H54 (cell line): ENCODE results near the gene FRAS1.
"Not testable (repeated sequence)": the region's sequence is repeated elsewhere in the genome, so short reads cannot be mapped to it uniquely, and the experiment has no call there.

ENCODE experiments used
- DNase-seq: peaks from one replicate; pipeline ENCODE4 v3.0.0; 2011; ENCODE audit warnings: low spot score, mixed read lengths; ENCODE audit not compliant: insufficient read length
- FAIRE-seq: peaks from 3 replicates; lab custom pipeline; 2011; peaks lifted over from hg19 to GRCh38; lab: Jason Lieb, UNC
- POLR2A ChIP-seq: IDR thresholded peaks from 2 replicates; pipeline ENCODE4 v1.6.1; 2011; ENCODE audit warnings: low read depth, mild to moderate bottlenecking, low read length

The FRAS1 gene

GRCh38 chr4:78069319-78069718 is 12.2 kb downstream of the FRAS1 start:
- no peak for FAIRE-seq
- no peak for TF ChIP-seq POLR2A
- no peak for DNase-seq

- TF ChIP-seq POLR2A, result no peak
- FAIRE-seq (no peak), DNase-seq (no peak)
Measured at GRCh38 chr4:78069859-78070258, 12.7 kb downstream of the FRAS1 start.

GRCh38 chr4:78070731-78071282 is 13.7 kb downstream of the FRAS1 start:
- no peak for FAIRE-seq
- TF ChIP-seq POLR2A, result no peak

GRCh38 chr4:78074759-78075158 is 17.6 kb downstream of the FRAS1 start:
- DNase-seq (no peak), FAIRE-seq (no peak)
- TF ChIP-seq POLR2A, result no peak

More at GRCh38 chr4:78070731-78071282, 13.7 kb downstream of the FRAS1 start:
- no peak for DNase-seq

- DNase-seq (no peak), FAIRE-seq (no peak)
- TF ChIP-seq POLR2A, result no peak
Measured at GRCh38 chr4:78075986-78076385, 18.9 kb downstream of the FRAS1 start.

DNA sequence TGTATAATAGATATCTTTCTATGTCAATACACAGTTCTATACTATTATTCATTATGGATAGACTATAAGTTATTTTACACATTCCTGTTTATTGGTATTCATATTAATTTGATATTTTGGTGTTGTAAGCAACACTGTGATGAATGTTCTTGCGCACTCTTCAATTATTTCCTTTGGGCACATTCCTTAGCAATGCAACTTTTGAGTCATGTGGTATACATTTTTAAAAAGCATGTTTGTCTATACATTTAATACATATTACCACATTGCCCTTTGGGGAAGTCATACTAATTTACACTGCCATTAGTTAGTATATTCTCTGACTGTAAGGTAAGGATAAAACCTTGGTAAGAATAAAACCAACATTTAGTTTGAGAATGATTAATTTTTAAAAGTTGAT is 21.0 kb downstream of the FRAS1 start:
- FAIRE-seq, result no peak
- no peak for DNase-seq
- TF ChIP-seq POLR2A, result no peak

DNA sequence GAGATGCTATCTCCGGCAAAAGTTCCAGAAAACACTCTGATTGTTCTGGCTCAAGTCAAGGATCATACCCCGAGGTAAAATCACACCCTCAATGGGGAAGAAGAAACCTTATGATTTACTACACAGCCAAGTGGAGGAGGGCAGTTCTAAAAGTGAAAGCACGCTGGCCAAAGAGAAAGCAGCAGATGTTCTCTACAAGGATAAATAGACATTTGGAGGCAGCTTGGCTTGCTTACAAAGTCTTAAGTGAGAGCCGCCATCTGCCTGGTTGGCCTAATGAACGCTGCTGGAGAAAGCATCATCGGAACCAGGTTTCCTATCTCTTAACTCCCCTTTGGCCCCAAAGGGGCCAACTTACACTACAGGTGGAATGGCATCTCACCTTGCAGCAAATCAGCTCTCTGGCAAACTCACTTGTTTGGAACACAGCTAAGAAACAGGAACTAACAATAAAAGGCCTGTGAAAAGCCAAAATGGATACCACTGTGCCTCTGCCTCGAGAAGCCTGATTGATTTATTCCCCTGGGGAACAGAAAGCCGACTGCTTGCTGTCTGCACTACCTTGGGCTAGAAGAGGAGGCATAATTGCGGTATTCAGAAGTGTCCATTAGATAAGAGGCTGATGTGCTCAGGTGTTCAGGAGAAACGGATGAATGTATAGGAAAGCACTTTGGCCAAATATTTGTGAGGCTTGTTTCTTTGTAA is 22.8 kb downstream of the FRAS1 start:
- no peak for DNase-seq
- no peak for FAIRE-seq
- no peak for TF ChIP-seq POLR2A

DNA sequence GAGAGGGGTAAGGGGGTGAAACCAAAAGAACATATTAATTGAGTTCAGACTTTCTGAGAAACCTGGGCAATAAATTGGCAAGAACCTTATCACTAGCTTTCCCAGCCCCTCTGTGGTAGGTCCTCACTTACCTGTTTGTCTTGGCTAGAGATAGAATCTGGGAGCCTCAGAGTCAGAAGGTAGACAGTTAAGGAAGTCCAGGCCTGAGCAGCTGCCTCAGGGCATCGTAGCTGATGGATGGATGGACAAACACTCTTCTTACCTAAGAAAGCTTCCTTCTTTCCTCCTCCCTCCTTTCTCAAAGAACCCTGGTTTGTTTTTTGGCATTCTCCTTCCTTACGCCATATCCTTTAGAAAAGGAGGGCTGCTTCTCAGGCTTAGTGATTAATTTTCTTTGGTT is 24.4 kb downstream of the FRAS1 start:
- TF ChIP-seq POLR2A, result no peak
- DNase-seq (no peak), FAIRE-seq (no peak)

GRCh38 chr4:78083035-78083434 is 25.9 kb downstream of the FRAS1 start:
- TF ChIP-seq POLR2A, result no peak
- FAIRE-seq (no peak), DNase-seq (no peak)

- no peak for TF ChIP-seq POLR2A
- no peak for DNase-seq
- no peak for FAIRE-seq
Measured at GRCh38 chr4:78091534-78091933, 34.4 kb downstream of the FRAS1 start.

DNA sequence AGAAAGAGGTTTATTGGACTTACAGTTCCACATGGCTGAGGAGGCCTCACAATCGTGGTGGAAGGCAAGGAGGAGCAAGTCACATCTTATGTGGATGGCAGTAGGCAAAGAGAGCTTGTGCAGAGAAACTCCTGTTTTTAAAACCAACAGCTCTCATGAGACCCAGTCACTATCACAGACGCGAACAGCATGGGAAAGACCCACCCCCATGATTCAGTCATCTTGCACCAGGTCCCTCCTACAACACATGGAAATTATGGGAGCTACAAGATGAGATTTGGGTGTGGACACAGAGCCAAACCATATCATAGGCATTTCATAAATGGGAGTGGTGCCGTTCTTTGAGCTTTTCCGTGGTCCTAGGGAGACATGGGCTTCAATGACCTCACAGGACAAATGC is 35.2 kb downstream of the FRAS1 start:
- DNase-seq, FAIRE-seq: not testable (repeated sequence)

- FAIRE-seq (no peak), DNase-seq (no peak)
- no peak for TF ChIP-seq POLR2A
Measured at GRCh38 chr4:78092850-78093249, 35.7 kb downstream of the FRAS1 start.

DNA sequence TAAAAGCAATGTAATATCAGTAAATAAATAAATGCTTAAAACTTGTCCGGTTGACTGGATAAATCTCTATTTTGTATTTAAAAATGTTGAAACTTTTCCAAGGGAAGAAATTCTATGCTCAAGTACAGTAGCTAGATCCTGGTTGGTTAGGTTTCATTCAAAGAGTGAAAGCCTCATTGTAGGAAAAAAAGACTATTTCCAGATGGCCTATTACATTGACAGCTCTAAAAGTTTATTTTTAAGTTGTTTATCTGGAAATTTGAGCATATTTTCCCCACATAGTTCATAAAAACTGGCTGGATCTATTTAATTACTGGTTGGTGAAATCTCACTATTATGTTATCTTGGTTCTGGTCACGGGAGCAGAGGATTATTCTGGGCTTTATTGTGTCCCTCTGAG is 38.0 kb downstream of the FRAS1 start:
- FAIRE-seq (no peak), DNase-seq (no peak)
- TF ChIP-seq POLR2A, result no peak

- DNase-seq (no peak), FAIRE-seq (no peak)
- no peak for TF ChIP-seq POLR2A
Measured at GRCh38 chr4:78099058-78099457, 41.9 kb downstream of the FRAS1 start.

DNA sequence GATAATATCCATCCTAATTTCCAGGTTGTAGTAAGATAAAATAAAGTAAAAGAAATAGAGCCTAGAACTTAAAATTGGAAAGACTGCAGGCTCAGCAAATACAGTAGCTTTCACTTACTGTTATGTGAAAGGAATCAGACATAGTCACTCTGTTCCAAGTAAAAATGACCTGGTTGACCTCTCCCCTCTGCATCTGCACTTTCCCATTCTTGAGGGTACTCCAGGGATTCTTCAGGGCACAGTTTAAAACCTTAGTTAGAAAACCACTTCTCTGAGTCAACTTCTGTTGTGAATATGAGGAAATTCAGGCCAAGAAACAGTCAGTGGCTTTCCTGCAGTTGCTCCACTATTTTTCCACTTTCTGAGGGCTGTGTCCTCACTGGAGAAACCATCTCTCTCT is 42.9 kb downstream of the FRAS1 start:
- FAIRE-seq (no peak), DNase-seq (no peak)
- no peak for TF ChIP-seq POLR2A
